Measurements from ENCODE around the gene TMEM235. TPM values are rescaled to one million over a fixed set of nuclear protein-coding genes. Genes with fewer than 3 reads are reported as not detected.

Gene TMEM235
- total RNA-seq, 1 experiment from 2014 or later, result not detected

GRCh38 chr17:78197147-78197832, 34.1 kb upstream of the TMEM235 start:
- POLR2A ChIA-PET, result interaction anchor here (0.8 to 1.0 kb wide), 2 partner anchors 55 to 407 kb away, joined by 3 read pairs; no protein-coding TSS in a partner anchor
- intact Hi-C loops (cut with micrococcal nuclease), result no loop called here
- DNase-seq (ENCODE audit: unreplicated experiment), result no peak
- no TSS peak for BruUV-seq (replicated peaks)
- no peak for TF ChIP-seq CTCF (IDR thresholded peaks at IDR 0.05; ENCODE audit: unreplicated experiment)
- no peaks in the 10 kb centered on the region for H3K27me3 Mint-ChIP-seq (ENCODE audit: insufficient read depth, unreplicated experiment)
- CTCF ChIA-PET, result no interaction called here
- peak overlapping the region; percentile 49 for H3K27ac Mint-ChIP-seq (ENCODE audit: low read depth, unreplicated experiment)
- peaks cover 5% of the 10 kb centered on the region for H3K4me1 Mint-ChIP-seq (ENCODE audit: insufficient read depth, unreplicated experiment)
- H3K9me3 Mint-ChIP-seq (ENCODE audit: unreplicated experiment), result no peaks in the 10 kb centered on the region
- no peak overlapping the region for H3K4me3 Mint-ChIP-seq (ENCODE audit: unreplicated experiment)
- peaks cover 50% of the 10 kb centered on the region for H3K36me3 Mint-ChIP-seq (ENCODE audit: insufficient read depth, unreplicated experiment)

DNA sequence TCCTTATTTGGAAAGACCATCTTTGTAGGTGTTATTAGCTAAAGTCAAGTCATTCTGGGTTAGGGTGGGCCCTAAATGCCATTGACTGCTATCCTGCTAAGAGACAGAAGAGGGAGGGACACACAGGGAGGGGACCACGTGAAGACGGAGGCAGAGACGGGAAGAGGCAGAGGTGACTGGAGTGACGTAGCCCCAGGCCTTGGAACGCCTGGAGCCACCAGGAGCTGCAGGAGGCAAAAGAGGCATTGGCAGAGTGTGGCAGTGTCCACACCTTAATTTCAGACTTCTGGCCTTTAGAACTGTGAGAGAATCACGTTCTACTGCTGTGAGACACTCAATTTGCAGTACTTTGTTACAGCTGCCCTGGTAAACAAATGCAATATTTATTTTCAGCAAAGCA, 31.0 kb upstream of the TMEM235 start:
- no peak for TF ChIP-seq CTCF (IDR thresholded peaks at IDR 0.05; ENCODE audit: unreplicated experiment)
- CTCF ChIA-PET, result interaction anchor here (0.5 to 0.9 kb wide), 3 partner anchors 24 to 1921 kb away, joined by 3 to 4 read pairs (median 4); no protein-coding TSS in a partner anchor

DNA sequence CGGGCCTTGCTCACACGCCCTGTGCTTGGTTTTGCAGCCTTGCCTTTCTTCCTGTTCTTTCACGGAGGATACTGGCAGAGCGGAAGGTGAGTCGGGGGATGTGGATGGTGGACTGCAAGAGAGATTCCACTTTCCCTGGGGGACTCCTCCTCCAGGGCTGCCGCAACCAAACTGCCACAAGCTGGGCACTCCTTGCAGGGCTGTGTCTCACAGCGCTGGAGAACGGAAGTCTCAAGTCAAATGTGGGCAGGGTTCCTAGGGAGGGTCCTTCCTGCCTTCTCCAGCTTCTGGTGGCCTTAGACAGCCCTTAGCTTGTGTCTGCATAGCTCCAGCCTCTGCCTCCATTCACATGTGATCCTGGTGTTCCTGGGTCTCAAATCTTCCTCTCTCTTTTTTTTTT, 28.8 kb upstream of the TMEM235 start:
- H3K27ac Mint-ChIP-seq (ENCODE audit: low read depth, unreplicated experiment), result no peak overlapping the region
- intact Hi-C loops (cut with micrococcal nuclease), result no loop called here
- H3K9me3 Mint-ChIP-seq (ENCODE audit: unreplicated experiment), result no peaks in the 10 kb centered on the region
- POLR2A ChIA-PET, result no interaction called here
- BruUV-seq (replicated peaks), result no TSS peak
- no peak for TF ChIP-seq CTCF (IDR thresholded peaks at IDR 0.05; ENCODE audit: unreplicated experiment)
- CTCF ChIA-PET, result interaction anchor here (0.8 kb wide), 1 partner anchor 54 kb away, joined by 4 read pairs; no protein-coding TSS in a partner anchor
- peaks cover 5% of the 10 kb centered on the region for H3K4me1 Mint-ChIP-seq (ENCODE audit: insufficient read depth, unreplicated experiment)
- peaks cover 27% of the 10 kb centered on the region for H3K36me3 Mint-ChIP-seq (ENCODE audit: insufficient read depth, unreplicated experiment)
- H3K27me3 Mint-ChIP-seq (ENCODE audit: insufficient read depth, unreplicated experiment), result no peaks in the 10 kb centered on the region
- no peak for DNase-seq (ENCODE audit: unreplicated experiment)
- no peak overlapping the region for H3K4me3 Mint-ChIP-seq (ENCODE audit: unreplicated experiment)

More for the DNA sequence above, 31.0 kb upstream of the TMEM235 start:
- Mint-ChIP-seq H3K9me3 (ENCODE audit: unreplicated experiment) (no peaks in the 10 kb centered on the region), H3K27ac (ENCODE audit: low read depth, unreplicated experiment) (no peak overlapping the region), H3K4me1 (ENCODE audit: insufficient read depth, unreplicated experiment) (peaks cover 5% of the 10 kb centered on the region), H3K27me3 (ENCODE audit: insufficient read depth, unreplicated experiment) (no peaks in the 10 kb centered on the region), H3K4me3 (ENCODE audit: unreplicated experiment) (no peak overlapping the region), H3K36me3 (ENCODE audit: insufficient read depth, unreplicated experiment) (peaks cover 41% of the 10 kb centered on the region)
- POLR2A ChIA-PET, result no interaction called here
- no peak for DNase-seq (ENCODE audit: unreplicated experiment)
- BruUV-seq (replicated peaks), result no TSS peak
- intact Hi-C loops (cut with micrococcal nuclease), result no loop called here

DNA sequence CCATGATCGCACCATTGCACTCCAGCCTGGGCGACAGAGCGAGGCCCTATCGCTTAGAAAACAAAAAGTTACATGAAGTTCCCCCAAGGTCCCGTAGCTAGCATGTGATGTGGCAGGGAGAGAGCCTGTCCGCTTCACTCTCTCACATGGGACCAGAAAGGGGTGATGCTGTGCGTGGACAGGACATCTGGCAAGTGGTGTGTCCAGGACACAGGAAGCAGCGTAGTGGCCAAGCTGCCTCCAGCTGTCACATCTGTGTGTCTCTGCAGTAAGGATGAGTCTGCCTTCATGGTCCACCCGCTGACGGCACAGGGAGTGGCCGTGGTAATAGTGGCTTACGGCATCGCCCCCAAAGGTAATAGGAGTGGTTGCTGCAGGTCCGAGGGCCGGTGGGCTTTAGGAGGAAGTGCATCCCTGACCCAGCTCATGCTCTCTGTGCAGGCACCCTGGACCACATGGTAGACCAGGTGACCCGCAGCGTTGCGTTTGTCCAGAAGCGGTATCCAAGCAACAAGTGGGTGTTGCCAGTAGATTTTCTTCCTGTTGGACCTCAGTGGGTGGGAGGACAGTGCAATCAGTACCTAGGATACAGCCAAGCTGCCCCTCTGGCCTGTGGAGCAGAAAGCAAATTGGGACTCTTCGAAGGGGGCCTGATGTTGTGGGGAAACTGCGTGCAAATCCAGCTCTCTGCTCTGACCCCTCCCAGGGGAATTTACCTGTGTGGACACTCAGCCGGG, 26.9 kb upstream of the TMEM235 start:
- DNase-seq (ENCODE audit: unreplicated experiment), result no peak
- POLR2A ChIA-PET, result no interaction called here
- H3K9me3 Mint-ChIP-seq (ENCODE audit: unreplicated experiment), result no peaks in the 10 kb centered on the region
- H3K27me3 Mint-ChIP-seq (ENCODE audit: insufficient read depth, unreplicated experiment), result no peaks in the 10 kb centered on the region
- intact Hi-C loops (cut with micrococcal nuclease), result no loop called here
- TF ChIP-seq CTCF (IDR thresholded peaks at IDR 0.05; ENCODE audit: unreplicated experiment), result no peak
- CTCF ChIA-PET, result interaction anchor here (0.6 kb wide), 1 partner anchor 93 kb away, joined by 4 read pairs; no protein-coding TSS in a partner anchor
- H3K36me3 Mint-ChIP-seq (ENCODE audit: insufficient read depth, unreplicated experiment), result peaks cover 19% of the 10 kb centered on the region
- H3K27ac Mint-ChIP-seq (ENCODE audit: low read depth, unreplicated experiment), result no peak overlapping the region
- H3K4me3 Mint-ChIP-seq (ENCODE audit: unreplicated experiment), result no peak overlapping the region
- no peaks in the 10 kb centered on the region for H3K4me1 Mint-ChIP-seq (ENCODE audit: insufficient read depth, unreplicated experiment)
- no TSS peak for BruUV-seq (replicated peaks)
